ENCODE data around the gene SCAF4.

The SCAF4 gene

GRCh38 chr21:31710586-31710985 is 21.3 kb downstream of the SCAF4 start:
- no peaks in the 10 kb centered on the region for H3K27me3 ChIP-seq (ENCODE audit: control insufficient read depth, insufficient read depth, low read length)
- H3K36me3 ChIP-seq (ENCODE audit: control insufficient read depth, insufficient read depth, low read length) = no peaks in the 10 kb centered on the region
- no peaks in the 10 kb centered on the region for H3K4me1 ChIP-seq
- no peak overlapping the region for H3K4me3 ChIP-seq (ENCODE audit: low read depth, low read length)
- no peak overlapping the region for H2AFZ ChIP-seq
- H3K4me2 ChIP-seq (ENCODE audit: low read length) = no peak overlapping the region
- TF ChIP-seq CTCF (IDR thresholded peaks at IDR 0.05) = no peak
- H3K27ac ChIP-seq = no peak overlapping the region
- H3K79me2 ChIP-seq = peaks cover 11% of the 10 kb centered on the region
- no peaks in the 10 kb centered on the region for H3K9me3 ChIP-seq (ENCODE audit: control insufficient read depth, low read length)
- no peak overlapping the region for H3K9ac ChIP-seq

- no peaks in the 10 kb centered on the region for H3K36me3 ChIP-seq (ENCODE audit: control insufficient read depth, insufficient read depth, low read length)
- H3K27me3 ChIP-seq (ENCODE audit: control insufficient read depth, insufficient read depth, low read length) = no peaks in the 10 kb centered on the region
- H3K4me1 ChIP-seq = no peaks in the 10 kb centered on the region
- H2AFZ ChIP-seq = no peak overlapping the region
- H3K79me2 ChIP-seq = peaks cover 6% of the 10 kb centered on the region
- H3K4me3 ChIP-seq (ENCODE audit: low read depth, low read length) = no peak overlapping the region
- H3K27ac ChIP-seq = no peak overlapping the region
- no peak overlapping the region for H3K9ac ChIP-seq
- no peak overlapping the region for H3K4me2 ChIP-seq (ENCODE audit: low read length)
- H3K9me3 ChIP-seq (ENCODE audit: control insufficient read depth, low read length) = no peaks in the 10 kb centered on the region
- no peak for TF ChIP-seq CTCF (IDR thresholded peaks at IDR 0.05)
Observed at GRCh38 chr21:31708541-31708940, 23.4 kb downstream of the SCAF4 start.

GRCh38 chr21:31707499-31707898 is 24.4 kb downstream of the SCAF4 start:
- H3K27me3 ChIP-seq (ENCODE audit: control insufficient read depth, insufficient read depth, low read length) = no peaks in the 10 kb centered on the region
- no peak overlapping the region for H3K4me3 ChIP-seq (ENCODE audit: low read depth, low read length)
- no peak overlapping the region for H3K4me2 ChIP-seq (ENCODE audit: low read length)
- H3K36me3 ChIP-seq (ENCODE audit: control insufficient read depth, insufficient read depth, low read length) = no peaks in the 10 kb centered on the region
- TF ChIP-seq CTCF (IDR thresholded peaks at IDR 0.05) = no peak
- no peak overlapping the region for H3K9ac ChIP-seq
- peaks cover 6% of the 10 kb centered on the region for H3K79me2 ChIP-seq
- no peaks in the 10 kb centered on the region for H3K4me1 ChIP-seq
- H3K27ac ChIP-seq = no peak overlapping the region
- H3K9me3 ChIP-seq (ENCODE audit: control insufficient read depth, low read length) = no peaks in the 10 kb centered on the region
- H2AFZ ChIP-seq = no peak overlapping the region

GRCh38 chr21:31706562-31706961 is 25.4 kb downstream of the SCAF4 start:
- Histone ChIP-seq H3K27me3 (ENCODE audit: control insufficient read depth, insufficient read depth, low read length) (no peaks in the 10 kb centered on the region), H3K36me3 (ENCODE audit: control insufficient read depth, insufficient read depth, low read length) (no peaks in the 10 kb centered on the region), H3K9me3 (ENCODE audit: control insufficient read depth, low read length) (no peaks in the 10 kb centered on the region), H3K79me2 (peaks cover 6% of the 10 kb centered on the region), H2AFZ (no peak overlapping the region), H3K9ac (no peak overlapping the region), H3K4me1 (no peaks in the 10 kb centered on the region), H3K4me3 (ENCODE audit: low read depth, low read length) (no peak overlapping the region), H3K27ac (no peak overlapping the region), H3K4me2 (ENCODE audit: low read length) (no peak overlapping the region)
- no peak for TF ChIP-seq CTCF (IDR thresholded peaks at IDR 0.05)

GRCh38 chr21:31700040-31700439 is 31.9 kb downstream of the SCAF4 start:
- Histone ChIP-seq H3K27ac (no peak overlapping the region), H3K79me2 (no peaks in the 10 kb centered on the region), H3K9ac (no peak overlapping the region), H2AFZ (no peak overlapping the region), H3K36me3 (ENCODE audit: control insufficient read depth, insufficient read depth, low read length) (no peaks in the 10 kb centered on the region), H3K9me3 (ENCODE audit: control insufficient read depth, low read length) (no peaks in the 10 kb centered on the region), H3K4me3 (ENCODE audit: low read depth, low read length) (no peak overlapping the region), H3K4me2 (ENCODE audit: low read length) (no peak overlapping the region), H3K4me1 (no peaks in the 10 kb centered on the region), H3K27me3 (ENCODE audit: control insufficient read depth, insufficient read depth, low read length) (no peaks in the 10 kb centered on the region)
- TF ChIP-seq CTCF (IDR thresholded peaks at IDR 0.05) = no peak

Measured in parathyroid adenoma (tissue), 2 donors.